ENCODE results near the gene CRYBA4. TPM values are rescaled to one million over a fixed set of nuclear protein-coding genes. Genes with fewer than 3 reads are reported as not detected.

CRYBA4 gene
- total RNA-seq, 2 experiments from 2014 or later: not detected

DNA sequence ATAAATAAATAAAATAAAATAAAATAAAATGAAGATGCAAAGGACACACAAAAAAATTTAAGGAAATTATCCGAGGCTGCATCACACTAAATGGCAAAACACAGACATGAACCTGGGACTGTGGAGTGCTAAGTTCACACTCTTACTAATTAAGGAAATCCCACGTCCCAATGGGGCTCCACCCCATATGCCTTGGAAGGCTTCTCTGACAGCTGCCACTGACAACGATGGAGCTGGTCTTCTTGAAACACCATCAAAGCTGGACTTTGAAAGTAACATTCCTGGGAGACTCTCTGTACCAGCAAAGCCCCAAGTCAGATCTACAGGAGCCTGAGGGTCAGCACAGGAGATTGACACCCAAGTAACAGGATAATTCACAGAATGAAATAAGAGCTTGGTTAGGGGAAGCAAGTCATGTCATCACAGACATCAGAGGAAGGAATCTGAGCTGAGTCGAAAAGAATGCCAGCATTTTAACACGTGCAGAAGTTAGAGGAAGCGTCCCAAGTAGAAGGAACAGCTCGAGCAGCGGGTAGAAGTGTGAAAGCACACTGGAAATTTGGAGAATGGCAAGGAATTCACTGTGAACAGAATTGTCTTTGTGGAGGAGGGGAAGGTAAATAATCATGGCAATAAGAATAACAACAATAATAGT is 45.6 kb upstream of the CRYBA4 start:
- DNase-seq: no peak
- TF ChIP-seq, protein P1, sequence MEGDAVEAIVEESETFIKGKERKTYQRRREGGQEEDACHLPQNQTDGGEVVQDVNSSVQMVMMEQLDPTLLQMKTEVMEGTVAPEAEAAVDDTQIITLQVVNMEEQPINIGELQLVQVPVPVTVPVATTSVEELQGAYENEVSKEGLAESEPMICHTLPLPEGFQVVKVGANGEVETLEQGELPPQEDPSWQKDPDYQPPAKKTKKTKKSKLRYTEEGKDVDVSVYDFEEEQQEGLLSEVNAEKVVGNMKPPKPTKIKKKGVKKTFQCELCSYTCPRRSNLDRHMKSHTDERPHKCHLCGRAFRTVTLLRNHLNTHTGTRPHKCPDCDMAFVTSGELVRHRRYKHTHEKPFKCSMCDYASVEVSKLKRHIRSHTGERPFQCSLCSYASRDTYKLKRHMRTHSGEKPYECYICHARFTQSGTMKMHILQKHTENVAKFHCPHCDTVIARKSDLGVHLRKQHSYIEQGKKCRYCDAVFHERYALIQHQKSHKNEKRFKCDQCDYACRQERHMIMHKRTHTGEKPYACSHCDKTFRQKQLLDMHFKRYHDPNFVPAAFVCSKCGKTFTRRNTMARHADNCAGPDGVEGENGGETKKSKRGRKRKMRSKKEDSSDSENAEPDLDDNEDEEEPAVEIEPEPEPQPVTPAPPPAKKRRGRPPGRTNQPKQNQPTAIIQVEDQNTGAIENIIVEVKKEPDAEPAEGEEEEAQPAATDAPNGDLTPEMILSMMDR (IDR thresholded peaks at IDR 0.05): no peak
- intact Hi-C loops (cut with DNase I, micrococcal nuclease): no loop called here
- Mint-ChIP-seq H3K9me3 (no peaks in the 10 kb centered on the region), H3K27ac (no peak overlapping the region), H3K4me3 (no peak overlapping the region), H3K4me1 (ENCODE audit: low read depth) (peaks cover 67% of the 10 kb centered on the region), H3K27me3 (no peaks in the 10 kb centered on the region), H3K36me3 (ENCODE audit: low read depth) (no peaks in the 10 kb centered on the region)
- Histone ChIP-seq H3K36me3 (ENCODE audit: insufficient read depth, low read length) (peaks cover 5% of the 10 kb centered on the region), H3K27me3 (ENCODE audit: control insufficient read depth in 1 of 2, insufficient read depth in 2 of 2, low read length in 2 of 2) (no peaks in the 10 kb centered on the region), H3K4me1 (ENCODE audit: insufficient read depth, low read length) (peaks cover 34% of the 10 kb centered on the region), H3K9me3 (ENCODE audit: control insufficient read depth in 1 of 2, insufficient read depth in 1 of 2, low read length in 2 of 2) (no peaks in the 10 kb centered on the region), H3K27ac (ENCODE audit: low read depth in 1 of 2, low read length in 2 of 2) (no peak overlapping the region), H3K4me3 (ENCODE audit: low read length) (no peak overlapping the region)
- no peak for ATAC-seq (ENCODE audit: poor library complexity)
- ChIA-PET CTCF (interaction anchor here (1.4 kb wide), 1 partner anchor 12 kb away, joined by 4 read pairs; no protein-coding TSS in a partner anchor), POLR2A (no interaction called here)

- Histone ChIP-seq H3K27me3 (ENCODE audit: control insufficient read depth in 1 of 2, insufficient read depth in 2 of 2, low read length in 2 of 2) (no peaks in the 10 kb centered on the region), H3K27ac (ENCODE audit: low read depth in 1 of 2, low read length in 2 of 2) (no peak overlapping the region), H3K36me3 (ENCODE audit: insufficient read depth, low read length) (peaks cover 5% of the 10 kb centered on the region), H3K4me1 (ENCODE audit: insufficient read depth, low read length) (peaks cover 37% of the 10 kb centered on the region), H3K4me3 (ENCODE audit: low read length) (no peak overlapping the region), H3K9me3 (ENCODE audit: control insufficient read depth in 1 of 2, insufficient read depth in 1 of 2, low read length in 2 of 2) (no peaks in the 10 kb centered on the region)
- DNase-seq (no peak), ATAC-seq (ENCODE audit: poor library complexity) (no peak)
- no peak overlapping the region for H3K27ac Mint-ChIP-seq
- TF ChIP-seq, protein P1 (IDR thresholded peaks at IDR 0.05): no peak
- no peak overlapping the region for H3K4me3 Mint-ChIP-seq
- intact Hi-C loops (cut with DNase I, micrococcal nuclease): no loop called here
- no peaks in the 10 kb centered on the region for H3K27me3 Mint-ChIP-seq
- POLR2A ChIA-PET: interaction anchor here (1.3 kb wide), 1 partner anchor 10 kb away, joined by 4 read pairs; no protein-coding TSS in a partner anchor
- no peaks in the 10 kb centered on the region for H3K9me3 Mint-ChIP-seq
- CTCF ChIA-PET: interaction anchor here (1.4 kb wide), 1 partner anchor 11 kb away, joined by 4 read pairs; no protein-coding TSS in a partner anchor
- H3K36me3 Mint-ChIP-seq (ENCODE audit: low read depth): no peaks in the 10 kb centered on the region
- H3K4me1 Mint-ChIP-seq (ENCODE audit: low read depth): peaks cover 60% of the 10 kb centered on the region
These were observed 44.7 kb upstream of the CRYBA4 start for GRCh38 chr22:26577081-26577480.

GRCh38 chr22:26579331-26579886 is 42.4 kb upstream of the CRYBA4 start:
- Histone ChIP-seq H3K4me3 (ENCODE audit: low read length) (peak overlapping the region; percentile 30), H3K27me3 (ENCODE audit: control insufficient read depth in 1 of 2, insufficient read depth in 2 of 2, low read length in 2 of 2) (no peaks in the 10 kb centered on the region), H3K36me3 (ENCODE audit: insufficient read depth, low read length) (peaks cover 10% of the 10 kb centered on the region), H3K4me1 (ENCODE audit: insufficient read depth, low read length) (peaks cover 38% of the 10 kb centered on the region), H3K9me3 (ENCODE audit: control insufficient read depth in 1 of 2, insufficient read depth in 1 of 2, low read length in 2 of 2) (no peaks in the 10 kb centered on the region), H3K27ac (ENCODE audit: low read depth in 1 of 2, low read length in 2 of 2) (peak overlapping the region; percentile 32 to 60)
- Mint-ChIP-seq H3K27me3 (no peaks in the 10 kb centered on the region), H3K4me1 (ENCODE audit: low read depth) (peaks cover 50% of the 10 kb centered on the region), H3K4me3 (peak overlapping the region; percentile 46), H3K36me3 (ENCODE audit: low read depth) (peaks cover 10% of the 10 kb centered on the region), H3K9me3 (no peaks in the 10 kb centered on the region), H3K27ac (peak overlapping the region; percentile 88)
- POLR2A ChIA-PET: interaction anchor here (1.0 to 1.5 kb wide), 4 partner anchors 35 to 96 kb away, joined by 4 to 5 read pairs (median 4); partner anchors contain the start of genes HPS4 and SRRD
- TF ChIP-seq, protein P1 (IDR thresholded peaks at IDR 0.05): no peak
- DNase-seq (peak in 13 of 14 experiments; percentile 16 to 75 (median 51)), ATAC-seq (ENCODE audit: poor library complexity) (peak; percentile 95)
- intact Hi-C loops (cut with DNase I, micrococcal nuclease): no loop called here
- CTCF ChIA-PET: interaction anchor here (0.6 kb wide), 1 partner anchor 12 kb away, joined by 3 read pairs; no protein-coding TSS in a partner anchor
